ENCODE data around the gene LNPK. TPM values are rescaled to one million over a fixed set of nuclear protein-coding genes. Genes with fewer than 3 reads are reported as not detected.
"Not testable (repeated sequence)": the region's sequence is repeated elsewhere in the genome, so short reads cannot be mapped to it uniquely, and the experiment has no call there.

LNPK gene
- total RNA-seq, 2 experiments from 2014 or later, result 35.7 to 42.1 TPM

- H3K4me1 Mint-ChIP-seq, result peaks cover 2% of the 10 kb centered on the region
- DNase-seq, result no peak
- H3K36me3 Mint-ChIP-seq, result peaks cover 38% of the 10 kb centered on the region
- H3K27me3 Mint-ChIP-seq, result no peaks in the 10 kb centered on the region
- H3K9me3 Mint-ChIP-seq, result peaks cover 2% of the 10 kb centered on the region
- no peak overlapping the region for H3K4me3 Mint-ChIP-seq
- no peak overlapping the region for H3K27ac Mint-ChIP-seq
Observed at GRCh38 chr2:175941699-175942098, 60.4 kb downstream of the LNPK start.

GRCh38 chr2:175937216-175937615 is 64.9 kb downstream of the LNPK start:
- Mint-ChIP-seq H3K27me3 (no peaks in the 10 kb centered on the region), H3K36me3 (peaks cover 37% of the 10 kb centered on the region), H3K4me1 (peaks cover 2% of the 10 kb centered on the region), H3K27ac (no peak overlapping the region), H3K9me3 (peaks cover 2% of the 10 kb centered on the region), H3K4me3 (no peak overlapping the region)
- DNase-seq, result no peak

GRCh38 chr2:175935289-175936181 is 66.5 kb downstream of the LNPK start:
- DNase-seq, result no peak
- Mint-ChIP-seq H3K27me3 (no peaks in the 10 kb centered on the region), H3K4me1 (peaks cover 2% of the 10 kb centered on the region), H3K4me3 (no peak overlapping the region), H3K36me3 (peaks cover 25% of the 10 kb centered on the region), H3K9me3 (no peaks in the 10 kb centered on the region), H3K27ac (no peak overlapping the region)

GRCh38 chr2:175932675-175933074 is 69.4 kb downstream of the LNPK start:
- H3K4me1 Mint-ChIP-seq, result no peaks in the 10 kb centered on the region
- peaks cover 25% of the 10 kb centered on the region for H3K36me3 Mint-ChIP-seq
- no peaks in the 10 kb centered on the region for H3K27me3 Mint-ChIP-seq
- no peak overlapping the region for H3K27ac Mint-ChIP-seq
- H3K9me3 Mint-ChIP-seq, result no peaks in the 10 kb centered on the region
- DNase-seq, result no peak
- no peak overlapping the region for H3K4me3 Mint-ChIP-seq

- DNase-seq, result no peak
- Mint-ChIP-seq H3K27me3 (no peaks in the 10 kb centered on the region), H3K4me3 (no peak overlapping the region), H3K36me3 (peaks cover 29% of the 10 kb centered on the region), H3K4me1 (no peaks in the 10 kb centered on the region), H3K27ac (no peak overlapping the region), H3K9me3 (no peaks in the 10 kb centered on the region)
Observed at GRCh38 chr2:175931805-175932204, 70.3 kb downstream of the LNPK start.

GRCh38 chr2:175930504-175930903 is 71.6 kb downstream of the LNPK start:
- no peak for DNase-seq
- peaks cover 34% of the 10 kb centered on the region for H3K36me3 Mint-ChIP-seq
- H3K27ac Mint-ChIP-seq, result no peak overlapping the region
- H3K27me3 Mint-ChIP-seq, result no peaks in the 10 kb centered on the region
- no peak overlapping the region for H3K4me3 Mint-ChIP-seq
- no peaks in the 10 kb centered on the region for H3K9me3 Mint-ChIP-seq
- H3K4me1 Mint-ChIP-seq, result no peaks in the 10 kb centered on the region

GRCh38 chr2:175929850-175930249 is 72.2 kb downstream of the LNPK start:
- Mint-ChIP-seq H3K27me3 (no peaks in the 10 kb centered on the region), H3K9me3 (no peaks in the 10 kb centered on the region), H3K27ac (no peak overlapping the region), H3K36me3 (peaks cover 34% of the 10 kb centered on the region), H3K4me1 (no peaks in the 10 kb centered on the region), H3K4me3 (no peak overlapping the region)
- DNase-seq, result no peak

- no peaks in the 10 kb centered on the region for H3K4me1 Mint-ChIP-seq
- H3K9me3 Mint-ChIP-seq, result no peaks in the 10 kb centered on the region
- no peaks in the 10 kb centered on the region for H3K27me3 Mint-ChIP-seq
- peaks cover 34% of the 10 kb centered on the region for H3K36me3 Mint-ChIP-seq
- DNase-seq, result no peak
- H3K27ac Mint-ChIP-seq, result no peak overlapping the region
- H3K4me3 Mint-ChIP-seq, result no peak overlapping the region
Observed at GRCh38 chr2:175926272-175926671, 75.8 kb downstream of the LNPK start.

- no peak overlapping the region for H3K4me3 Mint-ChIP-seq
- peaks cover 23% of the 10 kb centered on the region for H3K36me3 Mint-ChIP-seq
- H3K27ac Mint-ChIP-seq, result no peak overlapping the region
- H3K9me3 Mint-ChIP-seq, result no peaks in the 10 kb centered on the region
- H3K27me3 Mint-ChIP-seq, result no peaks in the 10 kb centered on the region
- DNase-seq, result no peak
- no peaks in the 10 kb centered on the region for H3K4me1 Mint-ChIP-seq
Observed at GRCh38 chr2:175922160-175922559, 79.9 kb downstream of the LNPK start.

- H3K36me3 Mint-ChIP-seq, result peaks cover 1% of the 10 kb centered on the region
Observed at GRCh38 chr2:175918935-175919334, 83.1 kb downstream of the LNPK start.

GRCh38 chr2:175914846-175915245 is 87.2 kb downstream of the LNPK start:
- Mint-ChIP-seq H3K27me3 (peaks cover 15% of the 10 kb centered on the region), H3K9me3 (no peaks in the 10 kb centered on the region), H3K4me3 (no peak overlapping the region), H3K27ac (no peak overlapping the region), H3K36me3 (no peaks in the 10 kb centered on the region), H3K4me1 (no peaks in the 10 kb centered on the region)
- DNase-seq, result no peak

More at GRCh38 chr2:175918935-175919334, 83.1 kb downstream of the LNPK start:
- no peak for DNase-seq
- H3K27ac Mint-ChIP-seq, result no peak overlapping the region
- H3K9me3 Mint-ChIP-seq, result no peaks in the 10 kb centered on the region
- peaks cover 3% of the 10 kb centered on the region for H3K27me3 Mint-ChIP-seq
- no peak overlapping the region for H3K4me3 Mint-ChIP-seq
- H3K4me1 Mint-ChIP-seq, result no peaks in the 10 kb centered on the region

GRCh38 chr2:175913849-175914743 is 88.0 kb downstream of the LNPK start:
- H3K27ac Mint-ChIP-seq, H3K36me3 Mint-ChIP-seq, H3K4me3 Mint-ChIP-seq, H3K4me1 Mint-ChIP-seq, H3K9me3 Mint-ChIP-seq, DNase-seq: not testable (repeated sequence)
- H3K27me3 Mint-ChIP-seq, result peaks cover 21% of the 10 kb centered on the region

- not testable (repeated sequence) for H3K4me1 Mint-ChIP-seq, H3K27ac Mint-ChIP-seq, H3K9me3 Mint-ChIP-seq, H3K36me3 Mint-ChIP-seq, H3K4me3 Mint-ChIP-seq, DNase-seq
- H3K27me3 Mint-ChIP-seq, result peaks cover 24% of the 10 kb centered on the region
Observed at GRCh38 chr2:175913267-175913666, 88.8 kb downstream of the LNPK start.

- H3K4me3 Mint-ChIP-seq, result no peak overlapping the region
- H3K4me1 Mint-ChIP-seq, result no peaks in the 10 kb centered on the region
- no peak for DNase-seq
- peaks cover 34% of the 10 kb centered on the region for H3K27me3 Mint-ChIP-seq
- H3K27ac Mint-ChIP-seq, result no peak overlapping the region
- H3K9me3 Mint-ChIP-seq, result no peaks in the 10 kb centered on the region
- no peaks in the 10 kb centered on the region for H3K36me3 Mint-ChIP-seq
Observed at GRCh38 chr2:175904035-175904434, 98.0 kb downstream of the LNPK start.

GRCh38 chr2:175903384-175903936 is 98.6 kb downstream of the LNPK start:
- no peak overlapping the region for H3K4me3 Mint-ChIP-seq
- no peaks in the 10 kb centered on the region for H3K9me3 Mint-ChIP-seq

More at GRCh38 chr2:175903384-175903936, 98.6 kb downstream of the LNPK start:
- Mint-ChIP-seq H3K36me3 (no peaks in the 10 kb centered on the region), H3K4me1 (no peaks in the 10 kb centered on the region), H3K27me3 (peaks cover 33% of the 10 kb centered on the region), H3K27ac (no peak overlapping the region)
- DNase-seq, result no peak

All from activated naive CD8-positive, alpha-beta T cell treated with anti-CD3 and anti-CD28 coated beads for 36 hours (primary cell).